HG02678 (cell line): ENCODE data around the gene UNC93B1.
"Not testable (repeated sequence)": the region's sequence is repeated elsewhere in the genome, so short reads cannot be mapped to it uniquely, and the experiment has no call there.

Source experiments
- ATAC-seq: cut with Tn5 transposase; IDR thresholded peaks from one replicate; pipeline ENCODE4 v1.9.1; 2021; ENCODE audit warnings: mild to moderate bottlenecking, moderate library complexity; ENCODE audit not compliant: unreplicated experiment

Gene UNC93B1

DNA sequence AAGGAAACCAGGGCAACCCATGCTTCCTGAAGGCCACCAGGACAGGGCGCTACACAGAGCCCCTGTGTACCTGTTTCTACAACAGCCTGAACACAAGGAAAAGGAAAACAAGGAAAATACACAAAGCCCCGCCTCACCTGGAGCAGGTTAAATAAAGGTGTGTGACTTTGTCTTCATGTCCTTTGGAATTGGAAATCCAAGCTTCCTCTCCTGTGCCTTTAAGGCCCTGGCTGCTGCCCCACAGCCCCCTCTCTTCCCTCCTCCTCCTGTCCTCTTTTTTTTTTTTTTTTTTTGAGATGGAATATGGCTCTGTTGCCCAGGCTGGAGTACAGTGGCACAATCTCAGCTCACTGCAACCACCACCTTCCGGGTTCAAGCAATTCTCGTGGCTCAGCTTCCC, 57.5 kb downstream of the UNC93B1 start:
- ATAC-seq, result not testable (repeated sequence)

DNA sequence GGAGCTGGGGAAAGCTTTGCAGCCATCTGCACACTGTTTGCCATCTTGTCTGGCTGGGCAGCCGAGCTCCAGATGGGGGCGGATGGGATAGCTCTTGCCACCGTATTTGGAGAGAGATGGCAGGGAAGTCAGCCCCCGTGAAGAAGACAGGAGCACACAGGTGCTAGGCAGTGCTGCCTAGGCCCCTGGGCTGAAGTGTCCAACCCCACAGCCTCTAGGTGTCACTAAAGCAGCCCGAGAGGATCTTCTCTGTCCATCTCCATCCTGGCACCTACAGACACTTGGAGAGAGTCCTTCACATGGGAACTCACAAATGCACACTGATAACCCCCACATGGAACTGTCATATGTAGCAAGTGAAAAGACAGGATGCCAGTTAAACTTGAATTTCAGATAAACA, 60.5 kb downstream of the UNC93B1 start:
- ATAC-seq, result not testable (repeated sequence)
